Stimulated activated CD8-positive, alpha-beta memory T cell treated with anti-CD3 and anti-CD28 coated beads, Interleukin-7, amount 100 ng/mL, for 4 hours (primary cell): Measurements from ENCODE around the gene ALPG.
"Not testable (repeated sequence)": the region's sequence is repeated elsewhere in the genome, so short reads cannot be mapped to it uniquely, and the experiment has no call there.

Experiments
- DNase-seq, 2 donors: peaks; one replicate each; pipeline ENCODE4 v3.0.0-alpha.2; 2020; ENCODE audit warnings: low read depth in 2 of 2

ALPG gene

DNA sequence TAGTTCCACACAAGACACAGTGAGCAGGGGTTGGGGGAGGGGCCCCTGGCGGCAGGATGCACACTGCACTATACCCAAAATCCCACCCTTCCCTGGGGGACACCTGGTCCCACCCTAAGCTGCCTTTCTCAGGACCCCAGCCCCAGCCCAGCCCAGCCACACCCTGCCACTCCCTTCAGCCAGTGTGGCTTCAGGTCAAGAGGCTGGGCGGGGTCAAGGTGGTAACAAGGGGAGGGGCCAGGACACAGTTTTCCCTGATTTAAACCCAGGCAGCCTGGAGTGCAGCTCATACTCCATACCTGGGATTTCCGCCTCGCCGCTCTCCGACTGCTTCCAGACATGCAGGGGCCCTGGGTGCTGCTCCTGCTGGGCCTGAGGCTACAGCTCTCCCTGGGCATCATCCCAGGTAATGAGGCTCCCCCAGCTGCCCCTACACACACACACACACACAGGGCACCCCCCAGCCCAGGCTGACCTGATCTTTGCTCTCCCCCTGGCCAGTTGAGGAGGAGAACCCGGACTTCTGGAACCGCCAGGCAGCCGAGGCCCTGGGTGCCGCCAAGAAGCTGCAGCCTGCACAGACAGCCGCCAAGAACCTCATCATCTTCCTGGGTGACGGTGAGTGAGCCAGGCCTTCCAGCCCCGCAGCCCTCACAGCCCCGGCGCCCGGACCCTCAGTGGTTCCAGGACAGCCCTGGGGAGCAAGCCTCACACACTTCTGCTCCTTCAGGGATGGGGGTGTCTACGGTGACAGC is at the start of gene ALPG:
TSS of gene ALPG (plus strand) at position 289 of the 755 bp plus-strand sequence. CDS start at position 340, 51 bp downstream.
- DNase-seq: no peak

DNA sequence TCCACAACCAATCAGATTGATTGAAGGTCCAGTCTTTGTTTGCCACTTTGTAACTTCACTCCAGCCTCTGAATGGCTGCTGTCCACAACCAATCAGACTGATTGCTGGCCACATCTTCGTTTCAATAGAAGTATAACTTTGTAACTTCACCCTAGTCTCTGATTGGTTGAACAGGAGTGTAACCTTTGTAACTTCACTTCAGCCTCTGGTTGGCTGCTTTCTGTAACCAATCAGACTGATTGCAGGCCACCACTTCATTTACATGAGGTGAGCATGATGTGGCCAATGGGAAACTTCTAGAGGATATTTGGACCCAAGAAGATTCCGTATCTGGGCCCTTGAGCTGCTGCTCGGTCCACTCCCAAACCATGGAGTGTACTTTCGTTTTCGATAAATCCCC is 45.0 kb upstream of the ALPG start:
- no peak for DNase-seq

DNA sequence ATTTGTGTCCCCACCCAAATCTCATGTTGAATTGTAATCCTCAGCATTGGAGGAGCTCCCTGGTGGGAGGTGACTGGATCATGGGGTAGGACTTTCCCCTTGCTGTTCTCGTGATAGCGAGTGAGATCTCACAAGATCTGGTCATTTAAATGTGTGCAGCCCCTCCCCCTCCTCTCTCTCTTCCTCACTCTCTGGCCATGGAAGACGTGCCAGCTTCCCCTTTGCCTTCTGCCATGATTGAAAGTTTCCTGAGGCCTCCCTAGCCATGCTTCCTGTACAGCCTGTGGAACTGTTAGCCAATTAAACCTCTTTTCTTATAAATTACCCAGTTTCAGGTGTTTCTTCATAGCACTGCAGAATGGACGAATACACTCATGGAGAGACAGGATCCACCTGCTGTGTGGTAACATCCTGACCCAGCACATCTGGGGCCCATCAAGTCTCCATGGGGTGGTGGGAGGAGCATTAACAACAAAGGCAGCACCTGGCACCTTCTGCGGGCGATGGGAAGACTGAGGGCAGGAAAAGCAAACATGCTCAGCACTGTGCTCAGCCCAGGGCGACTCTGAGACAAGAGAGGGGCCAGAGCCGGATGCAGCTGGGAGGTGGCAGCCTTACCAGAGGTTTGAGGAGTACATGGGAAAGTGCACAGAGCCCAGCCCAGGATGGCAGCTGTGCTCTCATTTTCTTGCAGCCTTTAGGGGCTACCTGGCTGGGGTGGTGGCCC is 44.3 kb upstream of the ALPG start:
- no peak for DNase-seq

DNA sequence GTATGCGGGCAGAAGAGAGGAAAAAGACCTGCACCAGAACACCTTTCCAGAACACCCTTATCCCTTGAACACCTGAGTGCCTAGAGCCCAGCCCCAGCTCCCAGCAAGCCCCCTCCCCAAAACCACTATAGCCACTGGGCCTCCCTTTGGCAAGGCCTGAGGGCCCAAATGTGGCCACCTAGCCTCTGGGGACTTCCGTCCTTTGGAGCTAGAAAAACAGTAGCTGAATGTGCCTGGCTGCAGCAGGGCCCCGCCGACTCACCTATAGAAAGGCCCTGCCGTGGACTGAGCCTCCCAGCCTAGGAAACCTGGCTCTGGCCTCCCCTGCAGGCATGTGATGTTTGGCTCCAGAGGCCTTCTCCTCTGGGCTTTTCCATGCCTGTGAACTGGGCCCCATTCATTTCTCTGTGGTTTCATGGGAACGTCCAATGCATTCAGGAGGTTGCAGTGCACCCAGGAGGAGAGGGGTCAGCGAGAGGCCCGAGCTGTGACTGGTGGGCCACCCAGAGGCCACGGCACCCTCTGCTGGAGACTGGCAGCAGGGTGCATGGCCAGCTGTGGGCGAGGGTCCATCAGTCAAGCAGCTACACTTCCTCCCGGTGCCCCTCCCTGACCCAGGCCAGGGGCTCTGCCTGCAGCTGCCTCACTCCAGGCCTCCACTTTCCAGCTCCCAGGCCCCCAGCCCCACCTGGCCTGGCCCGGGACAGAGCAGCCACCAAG is 43.4 kb upstream of the ALPG start:
- not testable (repeated sequence) for DNase-seq

DNA sequence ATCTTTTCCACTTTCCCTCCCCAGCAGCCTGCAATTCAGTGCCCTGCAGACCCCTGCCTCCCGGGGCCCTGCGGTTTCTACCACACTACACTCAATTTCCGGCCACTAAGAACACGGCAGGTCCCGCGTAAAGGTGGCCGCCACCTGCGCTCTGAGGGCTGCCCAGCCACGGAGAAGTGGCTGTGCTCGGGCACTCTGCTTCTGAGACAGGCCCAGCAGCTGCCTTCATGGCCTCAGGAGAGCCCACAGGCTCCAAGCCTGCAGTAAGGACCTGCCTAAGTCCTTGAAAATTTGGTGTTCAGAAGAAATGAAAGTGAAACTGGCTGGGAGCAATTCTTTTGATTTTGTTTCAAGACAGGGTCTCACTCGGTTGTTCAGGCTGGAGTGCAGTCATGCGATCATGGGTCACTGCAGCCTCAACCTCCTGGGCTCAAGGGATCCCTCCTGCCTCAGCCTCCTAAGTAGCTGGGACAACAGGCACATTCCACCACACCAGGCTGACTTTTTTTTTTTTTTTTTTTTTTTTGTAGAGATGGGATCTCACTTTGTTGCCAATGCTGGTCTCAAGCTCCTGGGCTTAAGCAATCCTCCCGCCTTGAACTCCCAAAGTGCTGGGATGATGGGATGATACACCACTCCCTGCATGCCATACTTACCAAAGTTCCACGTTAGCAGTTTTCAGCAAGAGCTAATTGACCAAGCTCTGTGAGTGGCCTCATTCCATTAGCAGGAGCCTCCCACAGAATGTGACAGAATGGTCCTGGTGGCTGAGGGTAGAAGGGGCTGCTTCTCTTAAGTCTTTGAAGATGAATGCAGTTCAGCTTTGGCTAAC is 42.6 kb upstream of the ALPG start:
- no peak for DNase-seq

DNA sequence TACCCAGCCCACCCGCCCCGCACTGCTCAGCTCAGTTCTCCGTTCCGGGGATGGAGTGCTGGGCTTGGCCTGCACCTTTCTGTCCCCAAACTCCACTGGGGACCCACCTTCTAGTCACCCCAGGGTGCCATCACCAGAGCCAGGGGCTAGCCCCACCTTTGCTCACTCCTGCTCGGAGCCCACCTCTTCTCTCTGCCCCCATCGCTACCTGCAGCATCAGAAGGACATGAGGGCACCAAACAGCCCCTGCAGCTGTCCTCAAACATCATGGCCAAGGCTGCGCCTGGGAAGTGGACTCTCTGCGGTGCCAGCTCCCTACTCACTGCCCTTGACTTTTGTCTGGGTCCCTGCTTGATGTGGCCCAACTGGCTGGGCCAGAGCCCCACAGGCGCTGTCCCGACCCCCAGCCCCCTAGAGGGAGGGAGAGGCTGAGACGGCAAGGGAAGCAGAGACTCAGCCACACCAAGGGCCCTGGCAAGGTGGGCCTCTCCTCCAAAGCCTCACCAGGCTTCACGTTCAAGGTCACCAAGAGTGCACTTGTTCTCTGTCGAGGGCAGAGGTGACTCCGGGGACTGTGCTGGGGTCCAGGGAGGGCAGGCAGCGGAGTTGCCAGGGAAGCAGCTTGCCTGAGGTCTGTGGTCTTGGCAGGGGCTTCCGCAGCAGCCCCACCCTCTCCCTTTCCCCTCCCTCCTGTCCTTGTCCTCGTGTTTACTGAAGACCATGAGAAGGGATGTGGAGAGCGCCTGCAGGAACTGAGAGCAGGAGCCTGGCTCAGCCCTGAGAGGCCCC is 41.6 kb upstream of the ALPG start:
- not testable (repeated sequence) for DNase-seq

DNA sequence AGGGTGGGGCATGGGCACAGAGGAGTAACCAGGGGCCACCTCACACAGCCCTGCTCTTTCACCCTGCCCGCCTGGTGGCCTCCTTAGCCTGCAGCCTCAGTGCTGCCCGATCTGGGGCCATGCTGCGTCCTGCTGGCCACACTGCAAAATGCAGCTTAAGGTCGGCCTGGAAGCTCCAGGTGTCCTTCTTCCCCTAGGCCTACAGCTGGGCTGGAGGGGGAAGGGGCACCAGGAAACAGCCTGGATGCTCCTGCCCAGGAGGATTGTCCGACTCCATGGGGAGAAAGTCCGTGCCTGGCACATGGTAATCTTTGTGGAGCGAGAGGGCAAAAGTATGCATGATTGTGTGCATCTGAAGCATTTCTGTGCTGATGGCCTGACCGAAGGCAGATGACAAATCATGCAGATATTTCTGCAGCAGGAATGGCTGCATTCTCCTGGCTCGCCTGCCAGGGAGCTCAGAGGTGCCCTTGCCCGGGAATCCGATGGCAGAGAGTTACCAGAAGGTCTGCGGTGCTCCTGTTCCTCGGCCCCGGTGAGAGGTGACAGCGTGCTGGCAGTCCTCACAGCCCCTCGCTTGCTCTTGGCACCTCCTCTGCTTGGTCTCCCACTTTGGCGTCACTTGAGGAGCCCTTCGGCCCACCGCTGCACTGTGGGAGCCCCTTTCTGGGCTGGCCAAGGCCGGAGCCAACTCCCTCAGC is 40.9 kb upstream of the ALPG start:
- DNase-seq: no peak

DNA sequence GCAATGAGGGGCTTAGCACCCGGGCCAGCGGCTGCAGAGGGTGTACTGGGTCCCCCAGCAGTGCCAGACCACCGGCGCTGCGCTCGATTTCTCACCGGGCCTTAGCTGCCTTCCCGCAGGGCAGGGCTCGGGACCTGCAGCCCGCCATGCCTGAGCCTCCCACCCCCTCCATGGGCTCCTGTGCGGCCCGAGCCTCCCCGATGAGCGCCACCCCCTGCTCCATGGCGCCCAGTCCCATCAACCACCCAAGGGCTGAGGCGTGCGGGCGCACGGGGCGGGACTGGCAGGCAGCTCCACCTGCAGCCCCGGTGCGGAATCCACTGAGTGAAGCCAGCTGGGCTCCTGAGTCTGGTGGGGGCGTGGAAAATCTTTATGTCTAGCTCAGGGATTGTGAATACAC is 40.2 kb upstream of the ALPG start:
- DNase-seq: not testable (repeated sequence)

DNA sequence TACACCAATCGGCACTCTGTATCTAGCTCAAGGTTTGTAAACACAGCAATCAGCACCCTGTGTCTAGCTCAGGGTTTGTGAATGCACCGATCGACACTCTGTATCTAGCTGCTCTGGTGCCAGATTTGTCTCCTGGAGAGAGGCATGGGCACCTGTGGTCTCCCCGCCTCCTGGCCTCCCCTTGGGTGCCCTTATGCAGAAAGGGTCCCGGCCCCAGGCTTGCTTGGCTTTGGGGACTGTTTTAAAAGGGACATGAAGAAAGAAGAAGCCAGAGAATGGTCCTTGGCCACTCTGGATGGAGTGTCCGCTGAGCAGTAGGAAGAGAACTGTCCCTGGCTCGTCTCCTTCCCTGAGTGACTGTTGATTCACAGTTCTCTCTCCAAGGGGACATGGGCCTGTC is 39.6 kb upstream of the ALPG start:
- no peak for DNase-seq

DNA sequence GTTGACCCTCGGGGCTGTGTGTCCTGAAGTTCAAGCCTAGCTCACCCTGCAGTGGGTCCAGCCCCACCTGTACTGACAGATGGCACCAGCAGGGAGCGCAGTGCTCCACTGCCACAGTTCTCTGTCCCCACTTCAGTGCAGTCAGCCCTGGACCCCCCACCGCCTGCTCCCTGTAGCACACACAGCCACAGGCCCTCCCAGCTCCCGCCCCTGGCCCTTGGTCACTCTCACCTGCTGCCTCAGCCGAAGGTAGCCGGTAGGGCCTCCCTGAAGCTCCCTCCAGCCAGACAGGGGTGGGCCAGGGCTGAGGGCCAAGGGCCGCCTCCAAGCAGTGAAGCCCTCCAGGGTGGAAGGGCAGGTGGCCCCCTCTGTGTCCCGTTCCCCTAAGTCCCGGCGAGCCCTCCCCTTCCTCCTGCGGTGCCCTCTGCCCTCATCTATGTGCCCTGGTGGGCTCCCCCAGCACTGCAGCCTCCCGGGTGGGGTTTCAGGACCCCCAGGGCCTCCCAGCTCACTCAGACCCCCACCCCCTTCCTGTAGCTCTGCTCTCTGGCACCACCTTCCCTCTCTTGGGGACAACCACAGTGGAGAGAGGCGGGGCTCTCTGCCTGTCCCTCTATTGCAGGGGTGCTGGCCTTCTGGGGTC is 38.9 kb upstream of the ALPG start:
- DNase-seq: no peak

DNA sequence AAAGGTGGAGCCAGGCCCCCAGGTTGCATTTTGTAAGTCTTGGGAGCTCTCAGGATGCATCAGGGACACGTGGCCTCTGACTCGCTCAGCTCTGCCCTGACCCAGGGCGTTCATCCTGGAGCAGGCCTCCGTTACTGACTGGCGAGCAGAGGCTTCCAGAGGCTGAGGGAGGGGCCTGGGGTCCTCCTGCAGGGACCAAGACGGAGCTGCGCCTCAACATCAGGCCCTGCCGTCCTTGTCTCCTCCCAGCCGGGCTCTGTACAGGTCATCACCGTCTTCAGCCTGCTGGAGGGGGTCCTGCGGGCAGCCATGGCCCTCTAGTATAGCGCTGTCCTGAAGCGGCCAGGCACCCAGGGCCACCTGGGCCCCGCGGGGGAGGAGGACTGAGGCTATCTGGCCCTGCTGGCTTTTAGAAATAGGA is 38.3 kb upstream of the ALPG start:
- no peak for DNase-seq

DNA sequence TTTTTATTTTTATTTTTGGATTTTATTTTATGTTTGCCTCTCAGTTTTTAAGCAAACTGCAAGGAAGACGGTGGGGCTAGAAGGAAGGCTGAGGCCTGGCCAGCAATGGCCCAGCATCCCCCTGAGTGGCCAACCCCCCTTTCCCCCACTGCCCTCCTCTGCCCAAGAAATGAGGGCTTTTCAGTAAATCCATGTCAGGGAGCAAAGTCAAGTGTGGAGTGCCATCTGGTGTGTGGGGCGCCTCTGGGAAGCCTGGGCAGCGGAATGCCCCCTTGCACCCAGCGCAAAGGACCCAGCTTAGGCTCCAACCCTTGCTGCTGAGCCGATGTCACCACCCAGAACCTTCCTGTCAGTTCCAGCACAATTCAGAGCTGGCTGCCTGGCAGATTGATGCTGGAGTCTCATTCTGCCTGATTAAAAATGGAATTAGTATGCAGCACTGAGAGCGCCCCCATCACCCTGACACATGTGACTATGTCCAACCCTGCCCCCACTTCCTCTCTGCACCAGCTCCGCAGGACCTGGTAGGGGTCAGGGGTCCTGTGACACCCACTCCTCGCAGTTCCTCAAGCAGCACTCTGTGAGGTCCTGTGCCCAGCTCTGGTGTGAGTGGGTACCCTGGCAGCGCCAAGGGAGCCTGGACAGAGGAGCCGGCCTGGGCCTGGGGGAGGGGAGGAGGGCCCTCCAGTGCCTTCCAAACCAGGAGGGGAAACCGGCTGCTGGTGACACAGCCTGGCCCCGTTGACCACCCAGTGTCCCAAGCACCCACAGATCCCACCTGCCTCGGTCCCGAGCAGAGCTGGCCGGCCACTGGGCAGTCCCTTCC is 37.3 kb upstream of the ALPG start:
- DNase-seq: no peak

DNA sequence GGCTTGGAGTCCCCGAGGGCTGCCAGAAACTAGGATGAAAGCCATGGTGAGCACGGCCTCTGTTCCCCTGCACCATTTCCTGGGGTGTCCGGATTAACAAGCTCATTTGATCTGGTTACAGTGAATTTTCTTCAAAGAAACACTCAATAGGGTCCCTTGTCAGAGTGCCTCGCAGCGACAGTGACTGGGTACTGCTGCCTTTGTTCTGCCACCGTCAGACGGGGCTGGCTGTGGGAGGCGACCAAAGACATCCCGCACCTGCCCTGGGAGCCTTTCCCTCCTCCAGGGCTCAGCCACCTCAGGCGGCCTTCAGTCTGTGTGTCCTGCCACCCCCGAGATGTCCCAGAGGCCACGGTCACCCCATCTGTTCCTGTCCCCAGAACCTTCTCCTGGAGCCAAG is 36.6 kb upstream of the ALPG start:
- DNase-seq: not testable (repeated sequence)

DNA sequence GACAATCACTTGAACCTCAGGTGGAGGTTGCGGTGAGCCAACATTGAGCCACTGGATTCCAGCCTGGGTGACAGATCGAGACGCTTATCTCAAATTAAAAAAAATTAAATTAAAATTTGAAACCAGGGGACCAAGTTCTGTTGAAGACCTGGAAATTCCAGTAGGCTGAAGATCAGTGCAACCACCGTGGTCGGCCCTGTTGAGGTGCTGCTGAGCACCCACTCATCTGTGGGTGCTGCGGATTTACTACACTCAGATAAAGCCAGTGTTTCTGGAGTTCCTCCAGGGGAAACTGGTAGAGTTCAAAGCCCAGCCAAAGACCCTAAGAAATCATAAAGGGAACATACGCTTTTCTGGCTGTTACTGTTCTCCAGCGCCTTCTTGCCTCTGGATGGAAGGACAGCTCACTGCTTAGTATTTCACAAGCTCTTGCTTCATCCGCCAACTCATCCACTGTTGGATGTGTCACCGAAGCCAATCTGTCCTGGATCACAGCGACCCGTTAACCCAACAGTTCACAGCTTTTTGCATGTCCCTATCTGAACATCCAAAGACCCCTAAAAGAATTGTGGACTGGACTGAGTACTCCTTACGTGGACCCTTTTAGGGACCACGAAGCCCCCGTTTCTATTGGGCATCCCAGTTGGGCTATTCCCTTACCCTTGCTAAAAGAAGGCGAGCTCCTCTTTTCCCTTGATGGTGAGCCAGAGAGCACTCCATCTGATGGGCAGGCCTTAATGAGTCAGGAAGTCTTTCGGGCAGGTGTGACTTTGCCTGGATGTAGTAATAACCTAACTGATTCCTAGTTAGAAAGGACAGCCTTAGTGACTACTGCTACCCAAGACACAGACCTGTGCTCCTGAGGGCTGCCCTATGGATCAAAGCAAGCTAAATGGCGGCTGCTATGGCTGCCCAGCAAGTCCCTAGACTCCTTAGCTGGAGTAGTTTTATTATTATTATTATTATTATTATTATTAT is 34.1 kb upstream of the ALPG start:
- no peak for DNase-seq

DNA sequence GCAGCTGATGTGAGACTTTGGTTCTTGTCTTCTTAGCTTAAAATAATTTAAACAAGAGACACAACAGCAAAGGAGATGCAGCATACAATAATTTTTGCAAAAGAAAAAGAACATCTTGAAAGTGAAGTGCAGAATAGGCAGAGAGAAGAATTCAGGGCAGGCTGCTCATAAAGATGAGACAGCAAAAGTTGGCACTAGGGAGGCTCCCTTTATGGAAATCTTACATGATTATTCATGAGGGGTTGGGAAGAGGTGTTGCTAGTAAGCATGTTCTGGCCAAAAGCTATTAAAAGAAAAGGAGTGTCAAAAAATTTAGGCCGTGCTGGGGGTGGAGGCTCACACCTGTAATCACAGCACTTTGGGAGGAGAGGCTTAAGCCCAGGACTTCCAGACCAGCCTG is 32.3 kb upstream of the ALPG start:
- no peak for DNase-seq

DNA sequence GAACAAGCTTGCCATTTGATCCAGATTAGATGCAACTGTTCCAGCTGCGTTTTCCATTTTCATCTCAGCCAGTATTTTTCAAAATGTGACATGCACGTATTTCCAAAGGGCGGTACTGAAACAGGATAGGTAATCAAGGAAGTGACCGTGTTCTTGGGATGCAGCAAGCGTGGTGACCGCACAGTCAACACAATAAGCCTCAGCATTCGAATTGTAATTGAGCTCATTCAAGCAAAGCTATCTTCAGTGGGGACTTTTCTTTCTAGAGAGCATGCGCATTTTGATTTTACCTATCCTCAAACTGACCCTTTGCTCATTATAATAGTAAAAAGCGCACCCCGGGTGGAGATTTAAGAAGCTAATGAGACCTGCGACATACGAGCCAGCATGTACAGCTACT is 31.5 kb upstream of the ALPG start:
- no peak for DNase-seq

DNA sequence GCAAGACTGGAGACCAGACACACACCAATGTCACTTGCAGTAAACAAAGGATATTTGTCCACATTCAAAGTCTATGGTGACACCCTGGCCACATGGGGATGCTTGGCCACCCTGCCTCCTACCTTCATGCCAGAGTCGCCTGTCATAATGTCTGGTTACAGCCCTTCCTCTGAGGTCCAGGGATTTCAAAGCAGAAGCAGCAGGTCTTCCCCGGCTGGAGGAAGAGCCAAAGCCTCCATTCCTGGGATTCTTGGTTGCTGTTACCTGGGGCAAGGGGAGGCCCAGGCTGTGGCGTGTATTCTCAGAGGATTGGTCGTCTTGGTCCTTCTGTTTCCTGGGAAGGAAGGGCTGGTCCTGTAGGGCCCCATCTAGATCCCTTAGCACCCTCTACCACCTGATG is 30.4 kb upstream of the ALPG start:
- DNase-seq: no peak

DNA sequence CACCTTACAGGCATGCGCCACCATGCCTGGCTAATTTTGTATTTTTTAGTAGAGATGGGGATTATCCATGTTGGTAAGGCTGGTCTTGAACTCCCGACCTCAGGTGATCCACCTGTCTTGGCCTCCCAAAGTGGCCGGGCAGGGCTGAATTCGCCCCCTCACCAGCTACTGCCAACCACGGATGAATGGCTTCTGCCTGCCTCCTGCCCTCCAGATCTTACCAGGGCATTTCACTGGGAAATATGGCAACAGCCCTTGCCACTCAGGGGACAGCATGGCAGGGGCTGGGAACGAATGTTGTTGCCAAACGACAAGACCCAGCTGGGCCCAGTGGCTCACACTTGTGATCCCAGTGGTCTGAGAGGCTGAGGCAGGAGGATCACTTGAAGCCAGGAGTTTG is 29.9 kb upstream of the ALPG start:
- DNase-seq: no peak
